ENCODE results near the gene RGCC.

The RGCC gene

DNA sequence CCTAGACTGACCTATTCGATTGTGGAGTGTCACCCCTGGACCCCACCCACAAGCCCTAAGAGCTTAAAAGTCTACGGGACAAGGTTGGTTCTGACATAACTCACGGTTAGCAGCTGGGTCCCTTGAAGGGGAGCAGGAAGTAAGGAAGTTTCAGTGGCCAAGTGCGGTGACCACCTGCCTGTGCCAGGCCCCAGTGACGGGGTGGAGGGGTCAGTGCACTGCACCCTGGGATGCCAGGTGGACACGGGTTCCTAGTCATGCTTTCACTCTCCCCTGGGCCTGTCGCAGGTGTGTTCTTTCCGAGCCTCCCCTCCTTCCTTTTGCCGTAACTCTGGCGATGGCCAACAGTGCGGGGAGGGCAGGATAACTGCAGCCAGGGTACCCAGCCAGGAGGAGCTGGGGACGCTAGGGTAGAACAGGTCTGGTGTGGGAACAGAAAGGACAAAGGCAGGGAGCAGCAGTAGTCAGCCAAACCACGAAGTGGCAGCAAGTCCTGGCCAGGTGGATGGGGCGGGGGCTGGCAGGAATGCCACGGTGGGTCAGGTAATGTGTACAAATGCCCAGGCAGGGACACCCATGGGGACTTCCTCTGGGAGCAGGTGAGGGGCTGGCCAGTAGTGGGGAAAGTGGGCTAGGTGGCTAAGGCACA lies 58.3 kb downstream of the RGCC start:
- DNase-seq (ENCODE audit: low spot score) = no peak

DNA sequence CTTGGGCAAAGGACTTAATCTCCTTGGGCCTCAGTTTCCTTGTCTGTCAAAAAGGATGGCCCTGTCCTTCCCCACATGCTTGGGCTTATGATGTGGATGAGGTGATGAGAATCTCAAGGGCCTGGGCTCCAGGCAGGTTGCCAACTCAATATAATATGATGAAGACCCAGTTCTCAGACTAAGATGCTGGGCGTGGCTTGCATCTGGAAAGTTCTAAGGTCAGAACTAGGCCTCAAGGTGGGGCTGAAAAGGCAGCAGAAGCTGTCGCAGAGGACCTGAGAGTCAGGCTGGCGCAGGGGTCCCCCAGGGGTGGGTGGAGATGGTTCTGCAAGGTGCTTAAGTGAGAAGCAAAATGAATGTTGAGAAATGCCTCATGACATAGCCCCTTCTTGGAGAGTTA lies 58.8 kb downstream of the RGCC start:
- no peak for DNase-seq (ENCODE audit: low spot score)

- DNase-seq (ENCODE audit: low spot score) = no peak
These were observed 59.4 kb downstream of the RGCC start for GRCh38 chr13:41516760-41517159.

DNA sequence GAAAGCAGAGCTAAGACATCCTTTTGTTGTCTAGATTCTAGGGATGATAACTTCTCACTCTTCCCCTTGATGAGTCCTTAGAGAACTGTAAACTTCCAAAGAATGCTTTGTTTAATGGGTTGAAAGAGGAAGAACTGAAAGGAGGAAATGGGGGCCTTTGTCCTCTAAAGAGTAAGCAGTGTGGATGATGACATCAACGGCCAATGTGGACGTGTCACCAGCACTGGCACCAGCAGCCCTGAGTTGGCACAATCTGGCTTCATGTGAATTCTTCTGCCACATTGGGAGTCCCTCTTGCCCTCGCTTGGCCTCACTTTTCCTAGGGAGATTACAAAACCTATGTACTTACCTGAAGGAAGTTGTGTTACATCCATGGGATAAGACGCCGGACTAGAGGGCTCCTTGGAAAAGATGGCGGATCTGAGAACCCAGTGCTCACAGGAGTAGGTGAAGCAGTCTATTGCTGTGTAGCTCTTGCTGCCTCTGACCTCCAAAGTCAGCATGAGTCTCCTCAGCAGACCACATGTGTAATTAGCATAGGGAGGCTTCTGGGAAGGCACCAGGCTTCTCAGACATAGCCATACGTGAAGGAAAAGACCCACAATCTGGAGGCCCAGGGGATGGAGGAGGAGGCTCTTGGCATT lies 62.8 kb downstream of the RGCC start:
- no peak for DNase-seq (ENCODE audit: low spot score)
